Stomach (tissue), 9 donors: ENCODE results near the gene C20orf202. TPM values are rescaled to one million over a fixed set of nuclear protein-coding genes. Genes with fewer than 3 reads are reported as not detected.

Experiments used
- DNase-seq, 2 donors: peaks; one replicate each; pipeline versions ENCODE4 v3.0.0 to v3.0.0-alpha.2; 2013 to 2019
- H3K27ac ChIP-seq, 5 donors: fragments of 200-600 bp in 4 of 5; sonication (generic) in 4 of 5; one replicate each; pipeline ENCODE4 v1.5.1; 2013 to 2019; ENCODE audit warnings: mild to moderate bottlenecking in 1 of 5, moderate library complexity in 1 of 5
- H3K27me3 ChIP-seq, 3 donors: fragments of 200-600 bp; sonication (generic); one replicate each; pipeline ENCODE4 v1.5.1; 2017 to 2019; ENCODE audit warnings: mixed run types in 1 of 3
- H3K36me3 ChIP-seq, 4 donors: fragments of 200-600 bp; sonication (generic); 1 replicate in 3 of 4; 2 replicates in 1 of 4; pipeline ENCODE4 v1.5.1; 2016 to 2019
- H3K4me1 ChIP-seq, 4 donors: fragments of 200-600 bp; sonication (generic); one replicate each; pipeline ENCODE4 v1.5.1; 2016 to 2019
- H3K4me3 ChIP-seq, 4 donors: fragments of 200-600 bp; sonication (generic) in 3 of 4; one replicate each; pipeline ENCODE4 v1.5.1; 2016 to 2019; ENCODE audit warnings: mild to moderate bottlenecking in 1 of 4
- H3K9me3 ChIP-seq, 4 donors: fragments of 200-600 bp; sonication (generic); one replicate each; pipeline ENCODE4 v1.5.1; 2016 to 2019
- CTCF ChIP-seq, 7 experiments: fragments of 450-650 bp in 4 of 7; fragments of 200-600 bp in 3 of 7; sonication (generic) in 3 of 7; IDR thresholded peaks; one replicate each; pipeline ENCODE4 v1.5.1; 2016 to 2019; ENCODE audit warnings: antibody characterized with exemption in 7 of 7, control low read depth in 2 of 7, mild to moderate bottlenecking in 1 of 7
- EP300 ChIP-seq: sonication (generic); formaldehyde crosslinking; IDR thresholded peaks from one replicate; pipeline ENCODE4 v1.6.1; 2017; ENCODE audit warnings: antibody characterized with exemption
- POLR2A ChIP-seq, 4 donors: fragments of 450-650 bp; IDR thresholded peaks; one replicate each; pipeline ENCODE4 v1.6.1; 2016; ENCODE audit warnings: antibody characterized with exemption in 4 of 4, control low read depth in 2 of 4, mild to moderate bottlenecking in 1 of 4, moderate library complexity in 1 of 4
- POLR2AphosphoS5 ChIP-seq, 3 donors: sonication (generic); formaldehyde crosslinking; IDR thresholded peaks; one replicate each; pipeline ENCODE4 v1.6.1; 2016; ENCODE audit warnings: antibody characterized with exemption in 3 of 3
- WGBS, 5 donors: extraction: QIAGEN DNeasy Blood & Tissue Kit in 3 of 5; methylation state at CpG; one replicate each; pipeline versions ENCODE4 v1.1.5 to v1.1.7; 2013 to 2018; 5-methylcytosine and 5-hydroxymethylcytosine counted together
- intact Hi-C: fragments of 100-400 bp; cut with DNase I; formaldehyde crosslinking; loops from one replicate; pipeline ENCODE4 v1.15.1; 2023; ENCODE audit warnings: low total_unique reads
- polyA plus RNA-seq, 3 donors: library from polyadenylated mRNA; stranded (reverse); fragments of 200-250 nt; gene quantifications; one replicate each; pipeline ENCODE4 v1.2.3, GENCODE V29; 2013
- total RNA-seq, 5 donors: library from RNA; depleted of rRNA; stranded (reverse); fragments of >200 nt; gene quantifications; one replicate each; pipeline versions ENCODE4 v1.1.0 to v1.2.3, GENCODE V29; 2014 to 2016
- donor health status: healthy with polysubstance abuse.
- donor health status: Bipolar disorder and iron deficiency.
- donor health status: healthy.

The C20orf202 gene
- total and polyA plus RNA-seq, 8 donors = 0.05 TPM; not detected in 7

GRCh38 chr20:1171461-1172093 is 31.7 kb upstream of the C20orf202 start:
- no peaks in the 10 kb centered on the region for H3K27me3 ChIP-seq
- intact Hi-C loops = no loop called here
- TF ChIP-seq CTCF (IDR thresholded peaks at IDR 0.05) (no peak), POLR2A (IDR thresholded peaks at IDR 0.05) (no peak), EP300 (no peak), POLR2AphosphoS5 (IDR thresholded peaks at IDR 0.05) (no peak)
- peaks cover 40 to 99% (median 98%) of the 10 kb centered on the region in 4 donors for H3K36me3 ChIP-seq
- no peak overlapping the region for H3K4me3 ChIP-seq
- 50 to 65% (median 64%) methylated on average over 3 to 4 of the region's 4 CpGs for WGBS, 5 donors
- no peaks in the 10 kb centered on the region for H3K4me1 ChIP-seq
- no peaks in the 10 kb centered on the region for H3K9me3 ChIP-seq
- H3K27ac ChIP-seq = no peak overlapping the region
- DNase-seq = peak in 1 of 2 donors; percentile 69

GRCh38 chr20:1173698-1174097 is 29.6 kb upstream of the C20orf202 start:
- Histone ChIP-seq H3K4me1 (no peaks in the 10 kb centered on the region), H3K27ac (no peak overlapping the region), H3K9me3 (no peaks in the 10 kb centered on the region), H3K36me3 (peaks cover 22 to 91% (median 84%) of the 10 kb centered on the region in 4 donors), H3K4me3 (no peak overlapping the region), H3K27me3 (no peaks in the 10 kb centered on the region)
- no peak for DNase-seq
- intact Hi-C loops = no loop called here
- WGBS, 5 donors = 58 to 84% (median 76%) methylated on average over 4 of the region's 4 CpGs
- TF ChIP-seq CTCF (IDR thresholded peaks at IDR 0.05) (no peak), POLR2AphosphoS5 (IDR thresholded peaks at IDR 0.05) (no peak), EP300 (no peak)

- no peak for DNase-seq
- Histone ChIP-seq H3K9me3 (no peaks in the 10 kb centered on the region), H3K27ac (no peak overlapping the region), H3K4me1 (no peaks in the 10 kb centered on the region), H3K36me3 (peaks cover 11 to 89% (median 73%) of the 10 kb centered on the region in 4 donors), H3K27me3 (no peaks in the 10 kb centered on the region), H3K4me3 (no peak overlapping the region)
- intact Hi-C loops = no loop called here
- 80 to 91% (median 86%) methylated on average over 8 of the region's 8 CpGs for WGBS, 5 donors
- TF ChIP-seq POLR2AphosphoS5 (IDR thresholded peaks at IDR 0.05) (no peak), POLR2A (IDR thresholded peaks at IDR 0.05) (no peak), CTCF (IDR thresholded peaks at IDR 0.05) (no peak), EP300 (no peak)
These were observed 28.5 kb upstream of the C20orf202 start for GRCh38 chr20:1174787-1175186.

- H3K27ac ChIP-seq = no peak overlapping the region
- no peak for TF ChIP-seq EP300
- TF ChIP-seq POLR2A (IDR thresholded peaks at IDR 0.05) = no peak
- TF ChIP-seq POLR2AphosphoS5 (IDR thresholded peaks at IDR 0.05) = no peak
- no peak for TF ChIP-seq CTCF (IDR thresholded peaks at IDR 0.05)
- no peaks in the 10 kb centered on the region for H3K4me1 ChIP-seq
- WGBS, 5 donors = 82 to 87% (median 86%) methylated on average over 5 of the region's 5 CpGs
- intact Hi-C loops = no loop called here
- H3K36me3 ChIP-seq = peaks cover 0 to 70% (median 49%) of the 10 kb centered on the region in 4 donors
- H3K4me3 ChIP-seq = no peak overlapping the region
- no peaks in the 10 kb centered on the region for H3K9me3 ChIP-seq
- no peak for DNase-seq
- H3K27me3 ChIP-seq = peaks cover 0 to under 1% (median 0%) of the 10 kb centered on the region in 3 donors
These were observed 25.6 kb upstream of the C20orf202 start for GRCh38 chr20:1177680-1178079.
